ENCODE measurements around the gene EEF2K.
A peak's percentile ranks its signal among the peaks of the same experiment; 100 is the strongest.

Gene EEF2K

DNA sequence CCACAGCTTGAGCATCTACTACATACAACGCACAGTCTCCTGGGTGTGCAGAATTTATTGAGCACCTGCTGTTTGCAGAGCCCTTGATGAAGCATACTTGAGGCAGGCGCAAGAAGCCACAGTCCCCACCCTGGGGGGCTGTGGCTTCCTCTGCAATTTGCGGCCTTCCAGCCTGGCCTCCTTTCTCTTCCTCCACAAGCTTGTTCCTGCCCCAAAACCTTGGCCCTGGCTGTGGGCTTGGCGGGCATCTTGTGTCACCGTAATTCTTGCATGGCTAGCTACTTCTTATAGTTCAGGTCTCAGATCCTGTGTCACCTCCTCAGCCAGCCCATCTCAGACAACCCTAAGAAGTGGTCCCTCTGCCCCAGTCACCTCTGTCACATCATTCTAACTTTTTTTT, 47.2 kb downstream of the EEF2K start:
- no peak for DNase-seq

DNA sequence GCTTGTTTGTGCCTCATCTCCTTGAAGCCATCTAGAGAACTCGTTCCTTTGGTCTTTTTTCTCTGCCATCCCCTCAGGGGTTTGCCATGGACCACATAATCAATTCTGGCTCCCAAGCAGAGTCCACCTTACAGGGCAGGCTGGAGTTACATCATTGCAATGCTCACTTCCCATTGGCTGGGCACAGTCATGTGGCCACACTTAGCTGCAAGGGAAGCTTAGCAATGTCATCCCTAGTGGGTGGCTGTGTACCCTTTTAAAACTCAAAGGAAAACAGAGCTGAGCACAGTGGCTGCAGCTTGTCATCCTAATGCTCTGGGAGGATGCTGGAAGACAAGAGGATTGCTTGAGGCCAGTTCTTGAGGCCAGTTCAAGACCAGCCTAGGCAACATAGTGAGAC, 49.3 kb downstream of the EEF2K start:
- no peak for DNase-seq

DNA sequence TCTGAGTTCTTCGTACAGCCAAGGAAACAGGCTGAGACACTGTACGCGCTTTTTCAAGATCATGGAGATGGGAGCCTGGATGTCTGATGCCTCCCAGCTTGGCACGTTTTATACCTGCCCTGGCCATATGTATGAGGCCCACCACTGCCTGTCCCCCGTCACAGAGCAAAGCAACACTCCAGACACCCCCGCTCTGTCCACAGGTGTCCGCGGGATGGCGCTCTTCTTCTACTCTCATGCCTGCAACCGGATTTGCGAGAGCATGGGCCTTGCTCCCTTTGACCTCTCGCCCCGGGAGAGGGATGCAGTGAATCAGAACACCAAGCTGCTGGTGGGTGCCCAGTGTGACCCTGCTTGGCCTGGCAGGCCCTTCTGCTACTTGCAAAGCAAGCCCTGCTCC, 51.4 kb downstream of the EEF2K start:
- no peak for DNase-seq

DNA sequence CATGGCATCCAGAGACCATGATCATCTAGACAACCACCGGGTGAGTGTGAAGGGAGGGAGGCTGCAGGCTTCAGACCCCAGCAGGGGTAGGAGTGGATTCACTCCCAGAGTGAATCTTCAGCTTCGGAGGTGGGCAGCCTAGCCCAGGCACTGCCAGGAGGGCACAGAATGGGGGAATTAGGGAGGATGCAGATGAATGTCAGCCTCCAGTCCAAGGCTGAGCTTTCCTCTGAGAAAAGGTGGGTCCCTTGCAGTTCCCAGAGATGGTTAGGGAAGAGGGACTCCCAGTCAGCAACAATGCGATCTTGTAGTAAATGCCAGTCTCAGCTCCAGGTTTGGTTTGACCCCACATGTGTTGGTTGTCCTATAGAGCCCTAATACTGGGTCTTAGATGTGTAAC, 54.4 kb downstream of the EEF2K start:
- no peak for DNase-seq

DNA sequence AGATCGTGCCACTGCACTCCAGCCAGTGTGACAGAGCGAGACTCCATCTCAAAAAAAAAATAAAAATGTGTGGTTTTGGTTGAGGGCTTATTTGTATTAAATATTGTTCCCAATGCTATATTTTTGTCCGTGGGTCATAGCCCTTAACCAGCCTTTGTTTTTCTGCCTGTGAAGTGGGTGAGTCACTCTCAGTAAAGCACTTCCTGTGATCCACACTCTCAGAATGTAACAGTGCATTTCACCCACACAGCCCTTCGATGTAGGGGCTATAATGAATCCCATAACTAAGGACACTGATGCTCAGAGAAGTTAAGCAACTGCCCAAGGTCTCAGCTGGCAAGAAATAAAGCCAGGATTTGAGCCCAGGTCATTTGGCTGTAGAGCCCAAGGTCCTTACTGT, 56.4 kb downstream of the EEF2K start:
- DNase-seq = no peak

DNA sequence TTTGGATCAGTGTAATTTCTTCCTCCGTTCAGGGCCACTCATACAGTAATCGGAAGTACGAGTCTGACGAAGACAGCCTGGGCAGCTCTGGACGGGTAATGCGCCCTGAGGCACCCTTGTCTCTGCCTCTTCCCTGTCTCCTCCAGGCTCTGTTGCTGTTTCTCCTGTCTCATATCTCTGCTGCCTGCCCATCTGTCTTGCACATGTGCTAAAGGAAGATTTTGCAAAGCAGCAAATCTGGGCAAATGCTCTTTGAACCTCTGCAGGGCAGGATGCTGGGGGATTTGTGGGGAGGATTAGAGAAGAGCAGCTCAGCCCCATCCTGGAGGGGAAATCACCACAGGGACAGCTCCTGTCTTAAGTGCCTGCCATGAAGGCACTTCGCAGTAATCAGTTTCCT, 58.7 kb downstream of the EEF2K start:
- no peak for DNase-seq

DNA sequence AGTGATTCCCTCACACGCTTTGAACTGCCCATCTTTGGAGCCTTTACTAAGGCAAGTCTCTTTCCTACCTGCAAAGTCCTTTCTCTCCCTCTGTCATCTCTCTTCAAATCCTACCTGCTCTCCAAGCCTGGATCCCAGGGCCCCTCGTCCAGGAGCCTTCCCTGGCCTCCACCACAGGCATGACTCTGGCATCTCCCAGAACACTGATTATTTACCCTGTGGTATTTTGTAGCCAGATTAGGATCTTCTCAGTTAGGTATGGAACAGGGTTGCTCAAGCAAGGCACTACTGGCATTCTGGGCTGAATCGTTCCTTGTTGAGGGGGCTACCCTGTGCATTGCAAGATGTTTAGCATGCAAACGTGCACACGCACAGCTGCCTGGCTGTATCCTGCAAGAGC, 59.3 kb downstream of the EEF2K start:
- no peak for DNase-seq

DNA sequence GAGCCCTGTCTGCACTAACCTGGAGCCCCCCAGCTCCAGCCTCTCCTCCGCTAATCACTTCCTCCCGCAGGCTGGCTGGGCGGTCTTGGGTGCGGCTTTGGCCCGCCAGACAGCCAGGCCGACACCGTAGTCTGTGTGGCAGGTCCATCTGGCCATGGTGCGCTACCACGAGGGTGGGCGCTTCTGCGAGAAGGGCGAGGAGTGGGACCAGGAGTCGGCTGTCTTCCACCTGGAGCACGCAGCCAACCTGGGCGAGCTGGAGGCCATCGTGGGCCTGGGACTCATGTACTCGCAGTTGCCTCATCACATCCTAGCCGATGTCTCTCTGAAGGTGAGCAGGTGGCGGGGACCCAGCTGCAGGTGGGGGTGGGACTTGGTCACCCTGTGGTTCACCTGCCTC, 60.5 kb downstream of the EEF2K start:
- no peak for DNase-seq

DNA sequence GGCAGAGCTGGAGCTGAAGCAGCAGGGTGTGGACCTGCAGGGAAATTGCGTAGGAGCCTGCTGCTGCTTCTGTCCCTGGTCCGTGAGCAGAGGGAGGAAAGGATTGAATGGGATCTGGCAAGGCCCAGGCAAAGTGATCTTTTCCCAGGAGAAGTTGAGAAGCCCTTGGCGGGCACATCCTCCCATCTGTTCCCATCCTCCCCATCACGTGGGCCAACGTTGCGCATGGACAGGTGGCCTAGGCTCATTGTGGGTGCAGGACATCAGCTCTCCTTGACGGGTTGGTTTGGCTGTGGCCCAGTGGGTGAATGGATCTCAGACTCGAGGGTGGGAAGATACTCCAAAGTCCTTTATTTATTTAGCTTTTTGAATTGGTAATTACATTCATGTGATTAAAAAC, 61.7 kb downstream of the EEF2K start:
- DNase-seq = no peak

DNA sequence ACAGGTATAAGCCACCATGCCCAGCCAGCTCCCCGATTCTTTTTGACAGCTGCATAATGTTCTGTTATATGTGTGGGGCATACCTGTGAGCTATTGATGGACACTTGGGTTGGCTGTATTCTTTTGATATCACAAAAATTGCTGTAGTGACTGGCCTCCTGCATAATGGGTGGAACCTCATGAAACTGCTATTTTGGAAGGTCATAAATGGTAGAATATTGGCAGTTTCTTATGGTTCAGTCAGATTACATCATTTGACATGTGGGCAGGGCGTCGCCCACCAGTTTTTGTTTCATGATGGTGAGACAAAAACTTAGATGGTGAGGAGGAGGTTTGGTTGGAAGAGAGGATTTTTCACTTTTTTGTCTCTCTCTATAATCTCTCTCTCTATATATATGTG, 64.4 kb downstream of the EEF2K start:
- DNase-seq = no peak

DNA sequence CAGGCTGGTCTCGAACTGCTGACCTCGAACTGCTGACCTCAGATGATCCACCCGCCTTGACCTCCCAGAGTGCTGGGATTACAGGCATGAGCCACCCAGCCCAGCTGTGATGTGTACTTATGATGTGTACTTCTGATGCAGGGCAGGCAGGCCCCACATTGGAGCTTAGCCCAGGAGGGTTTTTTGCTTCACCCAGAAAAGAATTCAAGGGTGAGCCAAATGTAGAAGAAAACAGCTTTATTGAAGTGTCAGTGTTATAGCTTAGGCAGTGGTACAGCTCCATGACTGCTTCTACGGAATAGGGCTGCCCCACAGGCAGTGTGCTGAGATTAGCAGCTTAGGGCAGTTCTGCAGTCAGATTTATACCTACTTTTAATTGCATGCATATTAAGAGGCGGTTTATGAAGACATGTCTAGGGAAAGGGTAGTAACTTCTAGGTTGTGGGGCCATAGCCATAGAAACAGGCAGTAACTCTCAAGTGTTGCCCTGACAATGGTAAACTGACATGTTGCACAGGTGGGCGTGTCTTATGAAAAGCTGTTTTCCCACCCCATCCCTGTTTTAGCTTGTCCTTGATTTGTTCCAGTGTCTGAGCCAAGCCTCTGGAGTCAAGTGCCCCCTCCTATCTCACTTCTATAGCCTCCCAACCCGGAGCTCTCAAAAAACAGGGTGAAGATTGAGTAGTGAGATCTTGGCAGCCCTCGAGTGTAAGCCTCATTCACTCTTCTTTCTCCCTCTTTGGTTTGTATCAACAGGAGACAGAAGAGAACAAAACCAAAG, 67.0 kb downstream of the EEF2K start:
- no peak for DNase-seq

DNA sequence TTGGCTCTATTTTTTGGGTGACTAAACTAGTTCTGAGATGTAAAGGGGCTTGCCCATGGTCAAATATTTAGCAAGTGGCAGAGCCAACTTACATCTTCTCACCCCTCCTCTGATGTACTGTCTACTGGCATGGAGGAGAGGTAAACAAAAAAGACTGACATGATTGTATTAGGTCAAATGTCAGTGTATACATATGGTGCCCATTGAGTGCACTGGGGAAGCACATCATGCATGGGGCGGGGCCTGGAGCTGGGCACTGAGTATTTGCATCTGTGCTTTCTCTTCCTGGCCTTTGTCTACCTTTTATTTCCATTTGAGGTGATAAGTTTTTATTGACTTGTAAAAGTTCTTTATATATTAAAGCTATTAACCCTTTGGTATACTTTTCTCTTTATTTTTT, 68.8 kb downstream of the EEF2K start:
- DNase-seq = no peak

DNA sequence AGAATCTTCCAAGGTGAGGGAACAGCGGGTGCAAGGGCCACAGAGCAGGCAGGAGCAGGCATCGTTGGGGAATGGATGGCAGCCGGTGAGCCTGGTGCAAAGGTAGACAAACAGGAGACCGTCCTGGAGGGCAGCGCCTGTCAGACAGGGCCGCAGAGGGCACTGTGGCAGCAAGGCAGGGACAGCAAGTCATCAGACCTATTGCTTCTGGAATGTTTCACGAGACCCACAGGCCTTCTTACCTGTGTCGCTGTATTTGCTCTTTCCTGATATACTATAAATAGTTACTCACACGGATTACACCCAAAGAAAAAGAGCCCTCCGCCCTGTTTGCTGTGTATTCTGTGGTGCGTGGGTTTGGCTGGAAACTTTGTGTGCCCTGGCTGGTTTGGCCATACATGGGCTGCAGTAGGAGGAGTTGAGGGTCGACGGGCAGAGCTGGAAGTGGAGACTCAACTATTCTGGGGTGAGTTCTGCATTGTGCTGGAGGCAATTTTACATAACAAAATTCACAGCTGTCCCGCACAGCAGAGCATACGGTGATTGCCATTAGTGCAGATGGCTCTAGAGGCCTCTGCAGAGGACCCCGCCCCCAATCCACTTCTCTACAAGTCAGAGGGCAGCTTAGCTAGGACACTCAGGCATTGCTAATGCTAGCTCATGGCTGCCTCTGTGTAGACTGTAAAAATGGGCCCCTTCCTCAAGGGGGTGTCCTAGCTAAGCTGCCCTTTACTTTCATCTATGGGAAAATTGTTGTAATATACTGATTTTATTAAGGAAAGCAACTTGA, 72.6 kb downstream of the EEF2K start:
- no peak for DNase-seq

DNA sequence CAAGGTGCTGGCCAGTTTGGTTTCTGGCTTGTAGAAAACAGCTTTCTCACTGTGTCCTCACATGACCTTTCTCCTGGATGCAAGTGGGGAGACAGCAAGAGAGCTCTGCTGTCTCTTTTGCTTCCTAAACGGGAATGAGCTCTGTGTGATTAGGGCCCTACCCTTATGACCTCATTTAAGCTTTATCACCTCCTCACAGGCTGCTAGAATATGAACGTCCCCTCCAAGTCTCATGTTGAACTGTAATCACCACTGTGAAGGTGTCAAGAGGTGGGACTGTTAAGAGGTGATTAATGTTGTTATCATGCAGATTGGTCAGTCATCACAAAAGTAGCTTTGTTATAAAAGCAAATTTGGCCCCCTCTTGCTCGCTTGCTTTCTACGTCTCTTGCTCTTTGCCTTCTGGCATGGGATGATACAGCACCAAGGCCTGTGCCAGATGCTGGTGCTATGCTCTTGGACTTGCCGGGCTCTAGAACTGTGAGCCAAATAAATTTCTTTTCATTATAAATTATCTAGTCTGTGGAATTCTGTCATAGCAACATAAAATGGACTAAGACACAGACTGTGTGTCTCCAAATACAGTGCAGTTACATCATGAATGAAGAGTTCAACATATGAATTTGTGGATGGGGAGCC, 76.3 kb downstream of the EEF2K start:
- no peak for DNase-seq

DNA sequence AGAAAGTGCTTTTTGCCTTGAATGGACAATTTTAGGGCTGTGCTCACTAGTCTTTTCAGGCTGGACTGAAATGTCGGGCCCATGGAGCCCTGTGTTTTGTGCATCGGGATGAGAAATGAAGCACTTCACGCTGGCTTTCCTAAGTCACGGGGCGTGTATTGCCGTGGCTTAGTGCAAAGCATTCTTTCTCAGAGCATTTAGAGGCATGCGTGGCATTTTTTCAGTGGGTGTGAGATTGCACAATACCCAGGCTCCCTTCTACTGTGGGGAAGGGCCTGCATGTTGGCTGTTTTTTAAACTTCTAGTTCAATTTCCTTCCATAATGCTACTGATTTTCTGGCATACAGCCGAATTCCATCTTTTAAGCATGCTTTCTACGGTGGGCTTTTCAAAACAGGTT, 78.6 kb downstream of the EEF2K start:
- no peak for DNase-seq

DNA sequence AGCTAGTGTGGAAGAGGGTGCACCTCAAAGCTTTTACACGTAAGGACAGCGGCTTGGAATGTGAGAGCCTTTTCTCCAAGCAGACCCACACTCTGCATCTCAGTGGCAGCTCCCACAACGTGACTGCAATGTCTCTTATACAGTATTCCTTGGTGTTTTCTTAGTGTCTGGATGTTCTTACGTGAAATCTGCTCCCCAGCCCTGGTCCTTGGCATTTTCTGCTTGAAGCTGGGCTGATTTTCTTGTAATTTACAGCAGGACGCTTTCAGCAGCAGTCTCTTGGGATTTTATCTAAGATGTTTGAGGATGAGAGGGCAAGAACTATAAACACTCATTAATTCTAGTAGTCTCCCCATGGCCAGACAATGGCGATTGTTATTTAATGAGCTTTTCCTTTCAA, 79.0 kb downstream of the EEF2K start:
- DNase-seq = no peak

DNA sequence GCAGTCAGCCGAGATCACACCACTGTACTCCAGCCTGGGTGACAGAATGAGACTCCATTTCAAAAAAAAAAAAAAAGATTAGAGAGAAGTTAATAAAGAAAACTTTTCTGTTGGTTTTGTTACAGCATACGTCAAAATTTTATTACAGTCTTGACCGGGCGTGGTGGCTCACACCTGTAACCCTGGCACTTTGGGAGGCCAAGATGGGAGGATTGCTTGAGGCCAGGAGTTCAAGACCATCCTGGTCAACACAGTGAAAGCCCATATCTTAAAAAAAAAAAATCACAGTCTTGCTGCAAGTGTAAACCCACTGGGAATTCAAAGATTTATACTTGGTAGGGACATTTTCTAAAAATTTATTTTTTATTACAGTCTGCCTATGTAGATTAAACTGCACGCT, 84.9 kb downstream of the EEF2K start:
- DNase-seq = no peak

DNA sequence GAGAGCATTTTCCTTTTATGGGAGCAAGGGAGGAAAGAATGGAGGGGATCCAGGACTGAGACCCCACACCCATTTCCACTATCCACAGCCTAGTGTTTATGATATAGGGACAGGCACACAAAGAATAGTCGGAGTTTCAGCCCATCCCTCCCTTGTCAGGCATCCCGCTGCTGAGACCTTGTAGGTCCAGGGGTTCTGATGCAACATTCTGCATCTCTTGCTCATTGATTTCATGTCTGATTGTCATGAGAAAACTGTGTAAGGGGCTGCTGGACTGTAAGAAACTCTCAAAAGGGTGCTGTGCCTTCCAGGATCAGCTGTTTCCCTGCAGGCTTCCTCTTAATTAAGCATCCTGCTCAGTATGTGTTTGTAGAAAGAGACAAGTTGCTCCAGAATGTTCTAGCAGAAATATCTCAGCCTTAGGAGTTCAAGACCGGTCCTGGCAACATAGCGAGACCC, 85.8 kb downstream of the EEF2K start:
- DNase-seq = no peak

DNA sequence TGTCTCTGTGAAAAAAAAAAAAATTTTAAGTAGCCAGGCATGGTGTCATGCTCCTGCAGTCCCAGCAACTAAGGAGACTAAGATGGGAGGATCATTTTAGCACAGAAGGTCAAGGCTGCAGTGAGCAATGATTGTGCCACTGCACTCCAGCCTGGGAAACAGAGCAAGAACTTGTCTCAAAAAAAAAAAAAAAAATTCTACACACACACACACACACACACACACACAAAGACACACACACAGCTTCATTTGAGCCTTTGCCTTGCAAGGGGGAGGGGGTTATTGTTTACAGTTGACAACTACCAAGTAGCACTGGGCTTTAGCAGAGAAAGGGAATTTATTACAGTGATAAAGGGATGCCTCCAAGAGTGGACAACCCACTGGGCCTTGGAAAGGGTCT, 86.2 kb downstream of the EEF2K start:
- no peak for DNase-seq

DNA sequence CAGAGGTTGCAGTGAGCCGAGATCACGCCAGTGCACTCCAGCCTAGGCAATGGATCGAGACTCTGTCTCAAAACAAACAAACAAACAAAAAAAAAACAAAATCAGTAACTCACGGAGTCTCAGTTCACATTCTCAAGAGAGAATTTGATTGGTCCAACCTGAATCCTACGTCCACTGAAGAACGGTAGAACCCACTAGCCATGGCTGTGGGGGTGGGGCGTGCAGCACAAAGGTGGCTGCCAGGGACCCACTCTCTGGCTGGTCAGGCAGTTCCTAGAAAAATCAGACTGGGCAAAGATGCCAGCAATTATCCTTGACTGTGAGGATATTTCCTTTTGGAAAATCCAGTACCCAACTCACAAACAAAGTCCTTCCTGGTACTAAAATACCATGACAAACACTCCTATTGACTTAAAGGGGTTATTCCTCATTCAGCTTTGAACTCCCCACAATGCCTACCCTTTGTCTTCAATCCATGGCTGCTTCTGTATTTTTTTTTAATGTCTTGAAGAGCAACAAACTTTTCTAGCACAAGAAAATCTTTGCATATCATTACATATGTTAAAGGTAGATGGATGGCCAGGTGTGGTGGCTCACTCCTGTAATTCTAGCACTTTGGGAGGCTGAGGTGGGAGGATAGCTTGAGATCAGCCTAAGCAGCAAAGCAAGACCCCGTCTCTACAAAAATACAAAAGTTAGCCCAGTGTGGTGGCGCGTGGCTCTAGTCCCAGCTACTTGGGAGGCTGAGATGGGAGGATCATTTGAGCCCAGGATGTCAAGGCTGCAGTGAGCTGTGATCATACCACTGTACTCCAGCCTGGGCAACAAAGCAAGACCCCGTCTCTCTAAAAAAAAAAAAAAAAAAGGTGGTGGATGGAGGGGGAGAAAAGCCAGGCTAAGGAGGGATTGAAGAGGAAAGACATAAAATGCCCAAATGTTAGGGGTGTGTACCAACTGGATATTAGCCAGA, 87.3 kb downstream of the EEF2K start:
- DNase-seq = no peak

DNA sequence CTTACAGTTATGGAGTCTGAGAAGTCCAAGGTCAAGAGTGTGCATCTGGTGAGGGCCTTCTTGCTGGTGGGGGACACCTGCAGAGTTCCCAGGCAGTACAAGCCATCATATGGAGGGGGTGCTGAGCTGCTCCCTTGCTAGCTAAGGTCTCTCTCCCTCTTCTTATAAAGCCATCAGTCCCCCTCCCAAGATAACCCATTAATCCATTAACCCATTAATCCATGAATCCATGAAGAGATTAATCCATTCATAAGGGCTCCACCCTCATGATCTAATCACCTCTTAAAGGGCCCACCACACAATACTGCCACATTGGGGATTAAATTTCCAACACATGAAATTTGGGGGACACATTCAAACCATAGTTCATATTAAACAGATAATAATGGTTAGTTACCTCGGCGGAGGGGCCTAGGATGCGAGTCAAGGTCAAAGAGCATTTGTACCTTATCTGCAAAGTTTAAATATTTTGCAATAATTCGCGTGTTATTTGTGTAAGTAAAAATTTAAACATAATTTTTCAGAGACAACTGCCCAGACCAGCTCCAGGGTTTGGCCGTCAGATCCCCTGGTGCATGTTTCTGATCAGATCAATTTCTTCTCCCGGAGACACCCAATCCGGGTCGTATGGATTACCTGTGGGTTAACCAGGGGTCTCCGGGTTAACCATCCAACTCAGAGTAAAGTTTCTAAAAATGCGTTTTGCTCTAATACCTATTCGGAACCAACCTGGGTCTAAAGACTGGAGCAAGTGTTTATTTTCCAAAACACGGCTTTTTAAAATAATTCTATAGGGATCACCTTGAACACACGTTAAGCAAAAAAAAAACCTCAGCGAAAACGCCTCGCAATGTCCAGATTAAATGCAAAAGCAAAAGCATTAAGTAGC, 90.4 kb downstream of the EEF2K start:
- DNase-seq = peak; percentile 51

Measured in NCI-H510A treated with DMSO at 0.1 percent for 48 hours (cell line).